Embryonic facial prominence (tissue), 1 donor: ENCODE results near the gene PTPRB.

Source experiments
- DNase-seq: peaks from one replicate; pipeline ENCODE4 v3.0.0-alpha.2; 2016; ENCODE audit errors: extremely low spot score

The PTPRB gene

GRCh38 chr12:70643939-70644338 lies 6.7 kb upstream of the PTPRB start:
- no peak for DNase-seq

GRCh38 chr12:70641691-70642090 lies 4.5 kb upstream of the PTPRB start:
- no peak for DNase-seq

GRCh38 chr12:70640901-70641300 lies 3.7 kb upstream of the PTPRB start:
- DNase-seq, result no peak

GRCh38 chr12:70639535-70639934 lies 2.3 kb upstream of the PTPRB start:
- DNase-seq, result no peak

- DNase-seq, result no peak
Measured at GRCh38 chr12:70638639-70639360, 1.6 kb upstream of the PTPRB start.

DNA sequence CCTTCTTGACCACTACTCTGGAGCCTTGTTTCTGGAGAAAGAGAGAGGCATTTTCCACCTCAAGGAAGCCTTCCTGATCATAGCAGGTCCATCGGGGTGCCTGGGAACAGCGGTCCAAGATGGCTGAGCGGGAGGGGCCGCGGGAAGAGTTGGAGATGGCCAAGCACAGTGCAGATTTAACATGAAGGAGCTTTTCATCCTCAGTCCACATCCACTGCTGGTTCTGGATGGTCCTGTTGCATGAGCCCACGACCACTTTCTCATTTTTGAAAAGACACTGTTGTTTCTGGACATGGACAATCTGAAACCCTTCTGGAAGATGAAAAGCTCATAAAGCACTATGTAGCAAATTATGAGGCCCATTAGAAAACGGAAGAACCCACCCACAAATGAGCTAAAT lies 1.5 kb downstream of the PTPRB start:
- DNase-seq, result no peak

DNA sequence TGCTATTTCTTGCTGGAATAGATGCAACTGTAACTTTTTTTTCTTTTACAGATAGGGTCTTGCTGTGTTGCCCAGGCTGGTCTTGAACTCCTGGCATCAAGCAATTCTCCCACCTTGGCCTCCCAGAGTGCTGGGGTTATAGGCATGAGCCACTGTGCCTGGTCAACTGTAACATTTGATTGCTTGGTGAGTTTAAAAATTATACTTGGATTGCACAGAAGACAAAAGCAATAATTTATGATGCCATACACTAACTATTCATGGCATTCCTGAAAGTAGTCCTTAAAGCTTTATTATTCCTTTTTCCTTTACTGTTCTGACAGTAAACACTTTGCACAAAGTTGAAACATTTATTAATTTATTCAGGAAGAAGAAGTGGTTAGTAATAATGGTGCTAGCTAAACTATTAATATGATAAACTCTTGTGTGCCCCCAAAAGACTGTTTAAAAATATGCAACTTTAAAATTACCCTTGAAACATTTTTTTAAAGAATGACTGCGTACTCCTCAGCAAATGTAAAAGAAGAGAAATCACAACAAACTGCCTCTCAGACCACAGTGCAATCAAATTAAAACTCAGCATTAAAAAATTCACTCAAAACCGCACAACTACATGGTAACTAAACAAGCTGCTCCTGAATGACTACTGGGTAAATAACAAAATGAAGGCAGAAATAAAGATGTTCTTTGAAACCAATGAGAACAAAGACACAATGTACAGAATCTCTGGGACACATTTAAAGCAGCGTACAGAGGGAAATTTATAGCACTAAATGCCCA lies 8.3 kb downstream of the PTPRB start:
- no peak for DNase-seq

GRCh38 chr12:70627677-70628076 lies 9.6 kb downstream of the PTPRB start:
- DNase-seq, result no peak

DNA sequence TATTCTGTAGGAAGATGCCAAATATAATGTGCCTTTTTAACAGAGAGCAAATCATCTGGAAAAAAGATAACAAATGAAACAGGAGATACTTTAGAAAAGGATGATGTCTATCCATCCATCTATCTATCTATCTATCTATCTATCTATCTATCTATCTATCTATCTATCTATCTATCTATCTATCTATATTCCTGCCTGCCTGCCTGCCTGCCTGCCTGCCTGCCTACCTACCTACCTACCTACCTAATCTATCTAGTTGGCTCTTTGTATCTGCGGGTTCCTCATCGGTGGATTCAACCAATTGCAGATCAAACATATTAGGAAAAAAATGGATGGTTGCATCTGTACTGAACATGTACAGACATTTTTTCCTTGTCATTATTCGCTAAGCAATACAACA lies 11.0 kb downstream of the PTPRB start:
- DNase-seq, result no peak

DNA sequence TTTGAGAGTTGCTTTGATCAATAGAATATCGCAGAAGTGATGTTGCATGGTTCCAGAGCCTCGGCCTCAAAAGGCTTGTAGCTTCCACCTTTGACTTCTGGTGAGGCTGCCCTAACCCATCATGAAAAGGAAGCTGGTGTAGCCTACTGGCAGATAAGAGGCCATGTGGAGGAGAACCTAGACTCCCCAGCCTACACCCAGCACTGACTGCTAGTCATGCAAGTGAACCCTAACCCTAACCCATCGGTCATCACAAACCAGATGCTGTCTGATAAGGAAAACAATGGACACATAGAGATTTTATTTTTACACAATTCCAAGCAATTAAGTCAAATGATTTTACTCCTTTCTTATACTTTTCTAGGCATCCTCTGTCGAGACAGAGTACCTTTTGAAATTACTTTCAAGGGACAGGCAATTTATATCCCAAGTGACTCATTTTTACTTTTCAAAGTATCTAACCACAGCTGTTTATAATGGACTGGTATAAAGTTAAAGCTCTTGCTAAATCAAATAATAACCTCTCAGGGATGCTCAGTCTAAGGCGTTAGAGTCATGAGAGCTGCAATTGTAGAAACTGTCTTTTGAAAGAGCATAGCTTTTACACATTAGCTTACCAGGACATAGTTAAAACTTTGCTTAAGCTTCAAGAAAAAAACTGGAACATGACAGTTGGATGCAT lies 17.6 kb downstream of the PTPRB start:
- no peak for DNase-seq

GRCh38 chr12:70618371-70618770 lies 18.9 kb downstream of the PTPRB start:
- DNase-seq, result no peak

GRCh38 chr12:70617450-70617849 lies 19.8 kb downstream of the PTPRB start:
- no peak for DNase-seq

- no peak for DNase-seq
Measured at GRCh38 chr12:70615174-70615866, 21.9 kb downstream of the PTPRB start.

DNA sequence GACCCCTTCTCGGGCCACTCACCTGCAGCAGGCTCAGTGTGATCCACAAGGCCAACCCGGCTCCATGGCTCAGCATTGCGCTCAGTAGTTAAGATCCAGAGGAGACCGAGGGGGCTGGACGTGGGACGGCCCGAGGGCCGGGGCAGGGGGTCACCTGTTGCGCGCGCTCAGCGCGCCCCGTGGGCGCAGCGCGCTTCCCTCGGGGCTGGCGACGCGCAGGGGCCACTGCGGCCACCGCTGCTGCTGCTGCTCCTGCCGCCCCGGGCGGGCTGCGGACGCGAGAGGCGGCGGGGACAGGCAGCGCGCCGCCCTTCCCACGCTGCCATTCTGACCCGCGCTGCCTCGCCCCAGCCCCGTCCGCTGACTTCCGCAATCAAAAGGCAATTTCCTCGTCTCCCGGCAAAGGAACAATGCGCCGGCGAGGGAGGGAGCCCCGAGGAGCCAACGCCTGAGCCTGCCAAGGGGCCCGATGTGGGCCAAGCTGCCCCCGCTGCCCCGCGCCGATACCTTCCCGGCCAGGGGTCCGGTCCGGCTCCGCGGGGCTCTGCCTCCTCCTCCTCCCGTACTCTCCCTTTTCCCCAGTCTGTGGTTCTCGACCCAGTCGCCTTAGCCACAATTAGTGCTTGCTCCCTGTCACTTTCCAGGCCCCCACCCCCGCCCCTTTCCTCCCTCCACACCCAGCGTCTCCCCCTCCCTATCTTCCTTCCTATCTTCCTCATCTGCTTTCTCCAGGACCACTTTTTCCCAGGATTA lies 27.3 kb downstream of the PTPRB start:
- no peak for DNase-seq

DNA sequence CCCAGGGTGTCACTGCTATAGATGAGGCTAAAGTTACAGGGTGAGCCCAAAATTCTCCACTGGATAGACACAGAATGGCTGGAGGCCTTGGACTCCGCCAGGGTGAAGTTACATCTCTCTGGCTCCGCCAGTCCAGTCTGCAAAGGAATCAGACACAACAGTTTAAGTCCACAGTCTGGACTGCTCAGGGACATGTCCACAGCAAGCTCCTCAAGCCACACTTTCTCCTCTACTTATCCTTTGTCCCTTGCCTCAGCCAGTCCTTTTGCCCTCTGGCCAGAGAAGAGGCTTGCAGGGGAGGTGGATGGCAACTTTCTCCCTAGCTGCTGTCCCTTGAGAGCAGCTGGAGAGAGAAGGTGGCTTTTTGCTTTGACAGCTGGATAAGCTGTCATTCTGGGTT lies 28.0 kb downstream of the PTPRB start:
- no peak for DNase-seq

GRCh38 chr12:70608184-70608583 lies 29.0 kb downstream of the PTPRB start:
- DNase-seq, result no peak

GRCh38 chr12:70607107-70607506 lies 30.1 kb downstream of the PTPRB start:
- DNase-seq, result no peak

DNA sequence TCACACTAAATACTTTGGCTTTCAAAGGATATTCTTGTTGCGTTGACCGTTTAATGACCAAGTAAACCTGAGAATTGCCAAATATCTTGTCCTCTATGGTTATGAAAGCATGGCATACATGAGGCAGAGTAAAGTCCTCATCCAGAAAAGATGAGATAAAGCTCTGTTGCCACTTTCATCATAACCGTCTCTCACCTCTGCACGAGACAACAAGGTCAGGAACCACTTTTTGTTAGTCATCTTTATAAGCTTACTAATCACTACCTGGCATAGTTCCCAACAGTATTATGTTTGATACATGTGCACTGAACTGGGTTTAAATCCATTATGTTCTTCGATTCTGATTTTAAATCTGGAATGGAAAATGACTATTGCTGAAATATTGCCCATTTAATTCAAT lies 31.3 kb downstream of the PTPRB start:
- no peak for DNase-seq

DNA sequence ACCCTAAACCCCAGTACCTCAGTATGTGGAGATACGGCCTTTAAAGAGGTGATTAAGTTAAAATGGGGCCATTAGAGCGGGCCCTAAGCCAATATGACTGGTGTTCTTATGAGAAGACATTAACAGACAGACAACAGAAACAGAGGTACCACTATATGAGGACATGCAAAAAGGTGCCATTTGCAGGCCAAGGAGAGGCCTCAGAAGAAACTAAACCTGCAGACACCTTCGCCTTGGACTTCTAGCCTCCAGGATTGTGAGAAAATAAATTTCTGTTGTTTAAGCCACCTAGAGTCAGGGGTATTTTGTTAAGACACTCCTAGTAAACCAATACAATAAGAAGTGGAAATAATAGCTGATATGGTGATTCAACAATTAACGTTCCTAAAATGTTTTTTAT lies 32.6 kb downstream of the PTPRB start:
- DNase-seq, result no peak

DNA sequence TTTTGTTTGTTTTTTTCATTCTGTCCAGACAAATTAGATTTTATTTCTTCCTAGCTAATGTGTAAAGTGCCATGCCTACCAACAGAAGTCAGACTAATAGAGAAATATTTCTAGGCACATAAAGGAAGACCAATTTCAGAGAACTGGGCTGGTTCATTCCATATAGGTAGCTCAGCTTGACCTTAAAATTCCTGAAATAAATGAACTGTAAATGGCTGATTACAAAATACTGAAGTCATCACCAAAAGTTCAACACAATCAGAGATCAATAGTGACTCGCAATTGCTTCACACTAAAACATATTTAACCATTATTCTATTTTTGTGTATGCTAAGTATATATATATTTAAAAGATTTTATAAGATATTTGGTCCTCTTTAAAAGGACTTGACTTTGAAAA lies 34.2 kb downstream of the PTPRB start:
- no peak for DNase-seq

DNA sequence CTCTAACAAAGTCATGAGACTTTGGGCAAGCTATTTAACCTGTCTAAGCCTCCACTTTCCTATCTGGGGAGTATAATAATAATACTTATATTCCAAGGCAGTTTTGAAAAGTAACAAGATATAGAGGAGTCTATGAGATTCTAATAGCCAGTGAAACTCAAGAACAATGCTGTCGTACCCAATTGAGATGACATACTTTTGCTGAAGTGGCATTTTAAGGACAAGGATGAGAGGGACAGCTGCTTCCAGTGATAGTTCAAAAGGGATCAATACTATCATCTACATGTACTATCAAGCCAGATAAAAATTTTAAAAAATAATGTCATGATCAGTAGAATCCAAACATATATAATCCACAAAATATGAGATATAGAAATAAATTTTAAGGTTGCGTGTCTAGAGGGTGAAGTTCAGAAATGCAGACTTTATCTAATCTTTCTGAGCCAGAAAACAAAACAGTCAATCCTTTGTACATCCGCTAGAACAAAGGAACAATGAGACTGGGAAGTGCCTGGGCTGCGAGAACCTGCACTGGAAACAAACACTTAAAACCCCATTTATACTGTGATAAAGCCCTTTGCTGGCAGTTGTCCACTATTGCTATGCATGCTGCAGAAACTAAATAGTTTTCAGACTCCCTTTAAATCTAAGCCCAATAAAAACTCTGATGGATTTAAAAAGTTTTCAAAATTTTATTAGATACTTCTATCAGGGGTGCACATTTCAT lies 38.6 kb downstream of the PTPRB start:
- no peak for DNase-seq
